KMS-11 (cell line): ENCODE results near the gene EXOC4.

ENCODE experiments used
- H2AFZ ChIP-seq: fragments of 200-600 bp; sonication (generic); 2 replicates; pipeline ENCODE4 v1.6.1; 2016; ENCODE audit warnings: antibody characterized with exemption, mixed run types, low read depth
- H3K27ac ChIP-seq: fragments of 200-600 bp; sonication (generic); 2 replicates; pipeline ENCODE4 v1.6.1; 2016; ENCODE audit warnings: mild to moderate bottlenecking, mixed run types
- H3K27me3 ChIP-seq: fragments of 200-600 bp; sonication (generic); 2 replicates; pipeline ENCODE4 v1.6.1; 2017; ENCODE audit warnings: mild to moderate bottlenecking, low read depth, mixed run types, moderate library complexity; ENCODE audit not compliant: insufficient read depth
- H3K36me3 ChIP-seq: fragments of 200-600 bp; sonication (generic); 2 replicates; pipeline ENCODE4 v1.6.1; 2017; ENCODE audit warnings: mild to moderate bottlenecking, mixed run types; ENCODE audit not compliant: insufficient read depth
- H3K4me1 ChIP-seq: fragments of 200-600 bp; sonication (generic); 2 replicates; pipeline ENCODE4 v1.6.1; 2016; ENCODE audit warnings: mild to moderate bottlenecking, low read depth, mixed run types; ENCODE audit not compliant: poor library complexity, severe bottlenecking
- H3K4me2 ChIP-seq: fragments of 200-600 bp; sonication (generic); 2 replicates; pipeline ENCODE4 v1.7.0; 2016; ENCODE audit warnings: mild to moderate bottlenecking, mixed run types
- H3K4me3 ChIP-seq: fragments of 200-600 bp; sonication (generic); IDR thresholded peaks from 2 replicates; pipeline ENCODE4 v1.6.1; 2017; ENCODE audit warnings: low read depth, low read length, mixed read lengths; ENCODE audit not compliant: insufficient read depth
- H3K79me2 ChIP-seq: fragments of 200-600 bp; sonication (generic); 2 replicates; pipeline ENCODE4 v1.6.1; 2016; ENCODE audit warnings: low read depth, mixed run types; ENCODE audit not compliant: insufficient read depth
- H3K9ac ChIP-seq: fragments of 200-600 bp; sonication (generic); 2 replicates; pipeline ENCODE4 v1.6.1; 2016; ENCODE audit warnings: mild to moderate bottlenecking, mixed run types
- H4K20me1 ChIP-seq: fragments of 200-600 bp; sonication (generic); 2 replicates; pipeline ENCODE4 v1.6.1; 2016; ENCODE audit warnings: mild to moderate bottlenecking, mixed run types; ENCODE audit not compliant: insufficient read depth
- CTCF ChIP-seq: fragments of 200-600 bp; sonication (generic); conservative IDR thresholded peaks from 2 replicates; pipeline ENCODE4 v1.6.1; 2017; ENCODE audit warnings: low read depth, mild to moderate bottlenecking, antibody characterized with exemption, low read length, moderate library complexity, mixed read lengths

Gene EXOC4

GRCh38 chr7:134037991-134038390 is 785.1 kb downstream of the EXOC4 start:
- no peak overlapping the region for H3K27ac ChIP-seq
- no peaks in the 10 kb centered on the region for H3K27me3 ChIP-seq
- no peak for TF ChIP-seq CTCF
- no peaks in the 10 kb centered on the region for H3K79me2 ChIP-seq
- no peak overlapping the region for H3K9ac ChIP-seq
- H3K4me3 ChIP-seq, result no peak overlapping the region
- H3K4me2 ChIP-seq, result no peak overlapping the region
- no peak overlapping the region for H2AFZ ChIP-seq
- H3K36me3 ChIP-seq, result no peaks in the 10 kb centered on the region
- no peaks in the 10 kb centered on the region for H3K4me1 ChIP-seq
- H4K20me1 ChIP-seq, result no peaks in the 10 kb centered on the region

- no peak overlapping the region for H3K4me2 ChIP-seq
- TF ChIP-seq CTCF, result no peak
- H3K4me1 ChIP-seq, result peaks cover 28% of the 10 kb centered on the region
- H3K36me3 ChIP-seq, result no peaks in the 10 kb centered on the region
- no peaks in the 10 kb centered on the region for H3K79me2 ChIP-seq
- H3K9ac ChIP-seq, result no peak overlapping the region
- no peaks in the 10 kb centered on the region for H3K27me3 ChIP-seq
- H3K27ac ChIP-seq, result no peak overlapping the region
- H3K4me3 ChIP-seq, result no peak overlapping the region
- H4K20me1 ChIP-seq, result no peaks in the 10 kb centered on the region
- H2AFZ ChIP-seq, result no peak overlapping the region
These were observed 788.1 kb downstream of the EXOC4 start for GRCh38 chr7:134040988-134041387.

GRCh38 chr7:134041477-134041876 is 788.6 kb downstream of the EXOC4 start:
- no peak overlapping the region for H3K27ac ChIP-seq
- H3K4me2 ChIP-seq, result no peak overlapping the region
- no peaks in the 10 kb centered on the region for H4K20me1 ChIP-seq
- H3K27me3 ChIP-seq, result no peaks in the 10 kb centered on the region
- no peak for TF ChIP-seq CTCF
- H3K9ac ChIP-seq, result no peak overlapping the region
- peaks cover 30% of the 10 kb centered on the region for H3K4me1 ChIP-seq
- H3K4me3 ChIP-seq, result no peak overlapping the region
- no peaks in the 10 kb centered on the region for H3K36me3 ChIP-seq
- no peaks in the 10 kb centered on the region for H3K79me2 ChIP-seq
- no peak overlapping the region for H2AFZ ChIP-seq

GRCh38 chr7:134042307-134042706 is 789.4 kb downstream of the EXOC4 start:
- H3K27ac ChIP-seq, result no peak overlapping the region
- no peak for TF ChIP-seq CTCF

More at GRCh38 chr7:134042307-134042706, 789.4 kb downstream of the EXOC4 start:
- peaks cover 30% of the 10 kb centered on the region for H3K4me1 ChIP-seq
- no peaks in the 10 kb centered on the region for H3K79me2 ChIP-seq
- H3K9ac ChIP-seq, result no peak overlapping the region
- no peak overlapping the region for H3K4me3 ChIP-seq
- no peak overlapping the region for H2AFZ ChIP-seq
- H3K36me3 ChIP-seq, result no peaks in the 10 kb centered on the region
- no peaks in the 10 kb centered on the region for H4K20me1 ChIP-seq
- H3K27me3 ChIP-seq, result no peaks in the 10 kb centered on the region
- H3K4me2 ChIP-seq, result no peak overlapping the region
